ENCODE results near the gene MRNIP. TPM values are rescaled to one million over a fixed set of nuclear protein-coding genes. Genes with fewer than 3 reads are reported as not detected.

Gene MRNIP
- total RNA-seq, 1 experiment from 2014 or later, result 31.1 TPM

GRCh38 chr5:179799644-179799973 is 59.0 kb downstream of the MRNIP start:
- H3K4ac ChIP-seq (ENCODE audit: low read depth, low read length), result no peak overlapping the region
- no peak overlapping the region for H3K9ac ChIP-seq (ENCODE audit: extremely low read depth, insufficient read length, low read length)
- H3K23ac ChIP-seq (ENCODE audit: insufficient read length, low read depth, low read length), result no peak overlapping the region
- TF ChIP-seq CTCF (conservative IDR thresholded peaks at IDR 0.05), result no peak
- H3K9me3 ChIP-seq (ENCODE audit: control insufficient read depth, low read depth, low read length), result no peaks in the 10 kb centered on the region
- H2BK20ac ChIP-seq (ENCODE audit: low read depth, low read length, poor library complexity, severe bottlenecking), result no peak overlapping the region
- WGBS (ENCODE audit: extremely low coverage, insufficient read length, low lambda C conversion rate), result no CpG with 5 or more reads among the region's 5 CpGs
- H3K27me3 ChIP-seq (ENCODE audit: insufficient read depth, low read length), result no peaks in the 10 kb centered on the region
- H3K23me2 ChIP-seq (ENCODE audit: insufficient read length, low read depth, low read length, poor library complexity, severe bottlenecking), result peaks cover 3% of the 10 kb centered on the region
- no peak overlapping the region for H4K91ac ChIP-seq (ENCODE audit: insufficient read length, low read depth, low read length)
- Mint-ChIP-seq H3K4me3 (peak overlapping the region in 1 of 2 experiments; percentile 26; a peak in 1 of 5 replicates), H3K27ac (peak overlapping the region in 1 of 3 experiments; percentile 52; a peak in 1 of 7 replicates), H3K4me1 (peaks cover 30 to 35% of the 10 kb centered on the region in 2 experiments), H3K9me3 (no peaks in the 10 kb centered on the region), H3K27me3 (ENCODE audit: low read depth) (peaks cover 4% of the 10 kb centered on the region), H3K36me3 (ENCODE audit: insufficient read depth in 1 of 3, low read depth in 3 of 3) (peaks cover 21 to 42% (median 35%) of the 10 kb centered on the region in 3 experiments; a peak in 6 of 7 replicates)
- no peak overlapping the region for H2BK5ac ChIP-seq (ENCODE audit: insufficient read length, low read length)
- no peak overlapping the region for H3K27ac ChIP-seq (ENCODE audit: insufficient read length, low read depth, low read length)
- H4K5ac ChIP-seq (ENCODE audit: insufficient read length, low read depth, low read length), result no peak overlapping the region
- no peak overlapping the region for H3K18ac ChIP-seq (ENCODE audit: insufficient read length, low read depth, low read length)
- no peak overlapping the region for H2BK15ac ChIP-seq (ENCODE audit: low read depth, low read length)
- no peak overlapping the region for H3K56ac ChIP-seq (ENCODE audit: insufficient read length, low read depth, low read length)
- H2AK5ac ChIP-seq (ENCODE audit: insufficient read length, low read length), result no peak overlapping the region
- H3K79me2 ChIP-seq (ENCODE audit: insufficient read depth, low read length), result no peaks in the 10 kb centered on the region; the same call in 1 of the 2 replicates
- H3K79me1 ChIP-seq (ENCODE audit: insufficient read depth, low read depth, low read length, poor library complexity, severe bottlenecking), result peaks cover 1% of the 10 kb centered on the region
- no peak for DNase-seq
- no peaks in the 10 kb centered on the region for H4K20me1 ChIP-seq (ENCODE audit: control insufficient read depth, insufficient read depth, insufficient read length)
- H3K4me2 ChIP-seq (ENCODE audit: insufficient read depth, insufficient read length, low read length), result no peak overlapping the region
- no peak overlapping the region for H4K8ac ChIP-seq (replicated peaks; ENCODE audit: insufficient read length, low read depth, low read length)
- H2BK120ac ChIP-seq (ENCODE audit: low read depth, low read length, poor library complexity, severe bottlenecking), result no peak overlapping the region
- H3T11ph ChIP-seq (ENCODE audit: low read length), result no peak overlapping the region
- no peak overlapping the region for H3K14ac ChIP-seq (ENCODE audit: insufficient read depth, low read length)
- no peaks in the 10 kb centered on the region for H3K4me1 ChIP-seq (ENCODE audit: insufficient read depth, low read length)
- no peak overlapping the region for H2AFZ ChIP-seq (ENCODE audit: low read length)
- H2BK12ac ChIP-seq (ENCODE audit: insufficient read length, low read depth, low read length), result no peak overlapping the region

All from H9 (cell line).